ENCODE results near the gene PDSS2.
"Not testable (repeated sequence)": the region's sequence is repeated elsewhere in the genome, so short reads cannot be mapped to it uniquely, and the experiment has no call there.

- TF ChIP-seq NFE2L2 (IDR thresholded peaks at IDR 0.05; ENCODE audit: low read depth, low read length); RAD21 (IDR thresholded peaks at IDR 0.05; ENCODE audit: low read length): not testable (repeated sequence)
These were observed 295.1 kb downstream of the PDSS2 start for GRCh38 chr6:107164299-107164698.

Data from IMR-90 (cell line).